ENCODE data around the gene SLC8B1. TPM values are rescaled to one million over a fixed set of nuclear protein-coding genes. Genes with fewer than 3 reads are reported as not detected.
"Not testable (repeated sequence)": the region's sequence is repeated elsewhere in the genome, so short reads cannot be mapped to it uniquely, and the experiment has no call there.

SLC8B1 gene
- total RNA-seq, 1 donor from 2014 or later, result 5.0 TPM

DNA sequence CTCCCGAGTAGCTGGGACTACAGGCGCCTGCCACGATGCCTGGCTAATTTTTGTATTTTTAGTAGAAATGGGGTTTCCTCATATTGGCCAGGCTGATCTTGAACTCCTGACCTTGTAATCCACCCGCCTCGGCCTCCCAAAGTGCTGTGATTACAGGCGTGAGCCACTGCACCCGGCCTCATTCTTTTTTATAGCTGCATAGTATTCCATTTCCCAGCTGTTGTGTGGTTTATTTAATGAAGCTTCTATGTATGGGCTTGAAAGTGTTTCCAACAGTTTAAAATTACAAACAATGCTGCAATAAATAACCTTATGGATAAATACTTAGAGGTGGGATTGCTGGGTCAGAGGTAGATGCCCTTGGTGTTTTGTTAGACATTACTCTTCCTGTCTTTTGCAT lies 19.3 kb upstream of the SLC8B1 start:
- DNase-seq, result not testable (repeated sequence)

DNA sequence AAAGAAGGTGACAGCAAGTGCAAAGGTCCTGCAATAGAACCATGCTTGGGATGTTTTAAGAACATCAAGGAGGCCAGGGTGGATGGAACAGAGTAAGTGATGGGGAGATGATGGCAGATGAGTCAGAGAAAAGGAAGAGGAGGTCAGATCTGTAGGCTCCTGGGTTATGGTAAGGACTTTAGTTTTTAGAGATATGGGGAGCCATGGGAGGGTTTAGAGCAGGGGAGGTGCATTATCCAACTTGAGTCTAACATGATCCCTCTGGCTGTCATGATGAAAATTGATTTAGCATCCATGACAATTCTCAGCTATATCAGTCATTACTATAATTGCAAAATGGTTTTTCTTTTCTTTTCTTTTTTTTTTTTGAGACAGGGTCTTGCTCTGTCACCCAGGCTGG lies 16.2 kb upstream of the SLC8B1 start:
- no peak for DNase-seq

DNA sequence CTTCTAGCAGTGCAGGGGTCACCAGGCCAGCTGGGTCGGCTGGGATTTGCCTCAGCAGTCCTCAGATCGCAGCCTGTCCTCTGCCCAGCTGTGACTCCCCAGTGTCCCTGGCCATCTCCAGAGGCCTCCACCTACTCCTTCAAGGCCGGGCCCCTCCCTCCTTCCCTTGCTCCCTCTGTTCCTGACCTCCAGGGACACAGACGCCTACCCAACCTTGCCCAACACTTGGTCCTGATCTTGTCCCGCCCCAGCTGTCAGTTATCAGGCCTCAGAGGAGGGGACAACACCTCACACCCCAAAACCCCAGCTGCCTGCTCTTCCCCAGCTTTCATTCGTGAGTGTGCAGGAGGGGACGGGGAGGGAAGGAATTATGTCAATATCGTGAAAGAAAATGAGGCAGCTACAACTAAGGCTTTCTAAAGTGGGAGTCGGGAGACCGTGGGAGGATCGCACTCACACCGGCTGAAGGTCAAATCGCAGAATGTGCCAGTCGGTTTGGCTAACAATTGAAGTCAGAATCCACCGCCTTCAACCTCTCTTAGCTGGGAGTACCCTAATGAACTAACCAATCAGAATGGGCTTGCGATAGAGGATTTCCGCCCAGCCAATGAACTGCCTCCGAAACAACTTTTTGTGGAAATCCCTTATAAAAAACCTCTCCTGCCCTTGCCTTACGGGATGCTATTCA lies 14.1 kb upstream of the SLC8B1 start:
- no peak for DNase-seq

DNA sequence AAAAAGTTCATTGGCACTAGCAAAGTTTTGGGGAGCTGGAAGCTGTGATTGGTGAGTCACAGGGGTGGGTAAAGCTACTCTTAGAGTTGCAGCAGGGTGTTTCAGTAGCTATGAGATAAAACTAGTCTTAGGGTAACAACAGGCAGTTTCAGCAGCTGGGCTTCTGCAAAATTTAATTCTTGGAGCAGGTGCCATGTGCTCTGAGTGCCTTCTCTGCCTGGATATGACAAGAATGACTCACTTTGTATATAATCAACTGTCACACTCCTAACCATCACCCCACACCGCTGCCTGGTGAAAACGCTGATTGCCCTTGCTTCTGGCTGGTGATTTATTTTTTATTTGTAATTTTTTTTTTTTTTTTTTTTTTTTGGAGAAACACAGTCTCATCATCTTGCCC lies 13.0 kb upstream of the SLC8B1 start:
- no peak for DNase-seq

DNA sequence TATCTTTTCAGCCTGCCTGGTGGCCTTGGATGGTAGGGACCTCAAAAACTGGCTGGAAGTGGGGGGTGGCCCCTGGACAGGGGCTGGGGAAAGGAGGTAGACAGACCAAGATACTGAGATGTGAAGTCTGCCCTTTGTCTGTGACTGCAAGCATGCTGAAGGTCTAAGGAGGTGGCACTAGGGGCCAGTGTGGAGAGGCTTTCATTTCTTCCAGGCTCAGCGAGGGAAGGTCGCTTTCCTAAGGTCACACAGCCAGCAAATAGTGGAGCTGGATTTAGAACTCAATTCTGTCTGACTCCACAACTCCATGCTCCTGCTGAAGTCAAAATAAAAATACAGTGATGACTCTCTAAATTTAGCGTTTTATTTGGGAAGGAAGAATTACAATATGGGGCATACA lies 12.2 kb upstream of the SLC8B1 start:
- no peak for DNase-seq

DNA sequence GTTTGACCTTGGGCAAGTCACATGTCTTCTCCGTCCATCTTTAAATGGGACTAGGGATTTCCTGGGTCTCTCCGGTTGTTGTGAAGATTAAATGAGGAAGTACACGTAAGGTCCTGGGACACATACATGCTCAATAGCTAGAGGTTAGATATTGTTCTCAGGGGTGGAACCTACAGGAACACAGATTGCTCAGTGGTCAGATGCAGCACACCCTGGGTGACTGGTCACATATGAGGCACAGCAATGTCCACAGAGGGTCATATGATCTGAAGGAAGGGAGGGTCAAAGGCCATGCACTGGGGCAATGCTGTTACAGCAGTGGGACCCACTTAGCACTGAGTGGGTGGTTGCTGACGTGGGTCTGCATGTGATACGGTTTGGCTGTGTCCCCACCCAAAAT lies 11.4 kb upstream of the SLC8B1 start:
- no peak for DNase-seq

DNA sequence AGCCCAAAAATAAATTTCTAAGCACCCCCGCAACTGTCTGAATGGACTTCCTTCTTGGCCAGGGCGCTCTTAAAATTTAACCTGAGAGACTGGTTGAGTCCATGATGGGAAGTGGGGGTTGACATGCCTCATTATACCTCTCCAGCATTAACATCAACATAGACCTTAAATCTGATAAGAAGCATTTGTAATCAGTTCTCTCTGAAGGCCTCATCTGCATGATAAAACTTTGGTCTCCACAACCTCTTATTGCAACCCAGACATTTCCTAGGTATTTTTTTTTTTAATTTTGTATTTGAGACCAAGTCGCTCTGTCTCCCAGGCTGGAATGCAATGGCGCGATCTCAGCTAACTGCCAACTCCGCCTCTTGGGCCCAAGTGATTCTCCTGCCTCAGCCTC lies 10.4 kb upstream of the SLC8B1 start:
- DNase-seq, result no peak

DNA sequence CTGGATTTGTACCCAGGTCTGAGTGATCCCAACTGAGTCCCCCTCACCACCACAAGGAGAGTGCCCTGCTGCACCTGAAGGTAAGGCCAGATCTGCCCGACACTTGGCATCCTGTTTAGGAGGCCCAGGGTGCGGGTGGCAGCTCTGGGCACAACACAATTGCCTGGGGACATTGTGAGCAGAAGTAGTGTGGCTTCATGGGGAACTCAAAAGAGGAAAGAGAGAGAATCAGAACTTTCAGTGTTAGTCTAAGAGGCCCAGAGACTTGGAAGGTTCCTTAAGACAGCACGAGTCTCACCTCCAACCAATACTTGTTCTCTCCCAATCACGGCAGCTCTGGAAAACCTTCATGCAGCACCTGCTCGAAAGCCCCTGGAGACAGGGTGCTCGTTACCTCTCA lies 6.6 kb upstream of the SLC8B1 start:
- no peak for DNase-seq

DNA sequence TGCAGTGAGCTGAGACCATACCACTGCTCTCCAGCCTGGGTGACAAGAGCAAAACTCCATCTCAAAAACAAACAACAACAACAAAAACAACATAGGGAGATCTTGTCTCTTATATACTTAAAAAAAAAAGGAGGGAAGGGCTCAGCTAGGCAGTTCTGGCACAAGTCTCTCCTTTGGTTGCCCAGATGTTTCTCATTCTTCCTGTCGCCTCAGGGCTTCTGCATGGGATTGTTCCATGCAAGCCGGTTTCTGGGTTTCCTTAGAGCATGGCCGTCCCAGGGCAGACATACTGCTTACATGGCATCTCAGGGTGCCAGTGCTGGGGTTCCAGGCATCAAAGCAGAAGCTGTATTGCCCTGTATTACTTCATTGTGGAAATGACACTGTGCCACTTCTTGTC lies 5.2 kb upstream of the SLC8B1 start:
- no peak for DNase-seq

DNA sequence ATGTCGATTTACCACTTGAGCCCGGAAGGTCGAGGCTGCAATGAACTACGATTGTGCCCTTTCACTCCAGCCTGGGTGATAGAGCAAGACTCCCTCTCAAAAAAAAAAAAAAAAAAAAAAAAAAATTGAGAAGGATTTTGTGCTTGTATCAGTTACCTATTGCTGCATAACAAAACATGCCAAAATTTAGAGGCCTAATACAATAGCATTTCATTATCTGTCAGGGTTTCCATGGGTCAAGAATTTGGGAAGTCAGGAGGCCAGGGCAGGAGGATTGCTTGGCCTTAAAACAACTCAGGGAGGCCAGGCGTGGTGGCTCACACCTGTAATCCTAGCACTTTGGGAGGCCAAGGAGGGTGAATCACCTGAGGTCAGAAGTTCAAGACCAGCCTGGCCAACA lies 4.6 kb upstream of the SLC8B1 start:
- no peak for DNase-seq

DNA sequence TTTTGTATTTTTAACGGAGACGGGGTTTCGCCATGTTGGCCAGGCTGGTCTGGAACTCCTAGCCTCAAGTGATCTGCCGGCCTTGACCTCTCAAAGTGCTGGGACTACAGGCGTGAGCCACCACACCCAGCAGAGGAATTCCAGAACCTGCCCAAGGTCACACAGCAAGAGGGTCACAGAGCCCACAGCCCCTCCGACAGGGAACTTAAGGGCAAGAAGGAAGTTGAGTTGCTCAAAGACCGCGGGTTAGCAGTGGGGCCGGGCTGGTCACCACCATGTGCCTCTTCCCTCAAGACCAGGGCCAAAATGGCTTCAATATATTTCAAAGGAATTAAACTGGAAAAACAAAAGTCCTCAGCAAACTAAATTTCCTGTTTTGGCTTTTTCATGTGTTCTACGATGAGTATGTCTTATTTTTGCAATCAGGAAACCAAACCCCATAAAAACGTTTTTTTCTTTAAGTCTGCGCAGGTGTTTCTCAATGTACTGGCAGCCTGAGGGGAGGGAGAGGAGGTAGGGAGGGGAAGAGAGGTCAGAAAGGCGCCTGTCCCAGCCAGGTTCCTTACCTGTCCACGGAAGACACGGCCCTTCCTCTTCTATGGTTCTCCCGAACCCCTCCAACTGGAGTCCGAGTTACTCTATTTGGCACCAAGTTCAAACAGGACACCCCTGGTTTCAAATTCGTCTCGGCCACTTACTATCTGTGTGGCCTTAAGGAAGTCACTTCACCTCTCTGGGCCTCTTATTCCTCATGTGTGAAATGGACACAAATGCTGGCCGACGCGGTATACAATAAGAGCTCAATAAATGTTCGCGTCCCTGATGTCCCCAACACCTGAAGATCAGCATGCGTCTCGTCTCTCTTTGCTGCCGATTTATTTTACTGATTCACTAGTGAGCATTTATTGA lies 778 bp downstream of the SLC8B1 start:
- no peak for DNase-seq

DNA sequence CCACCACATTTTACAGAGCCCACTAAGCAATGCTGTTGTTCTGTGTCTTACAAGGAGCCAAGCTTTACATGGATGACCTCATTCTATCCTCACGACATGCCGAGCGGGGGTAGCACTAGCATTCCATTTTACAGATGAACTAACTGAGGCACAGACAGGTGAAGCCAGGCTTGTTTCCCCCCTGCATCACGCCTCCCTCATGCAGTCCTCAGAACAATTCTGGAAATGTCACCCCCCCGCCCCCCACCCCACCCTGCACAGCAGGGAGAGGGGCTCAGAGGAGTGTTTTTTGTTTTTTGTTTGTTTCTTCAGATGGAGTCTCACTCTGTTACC lies 1.5 kb downstream of the SLC8B1 start:
- DNase-seq, result no peak

DNA sequence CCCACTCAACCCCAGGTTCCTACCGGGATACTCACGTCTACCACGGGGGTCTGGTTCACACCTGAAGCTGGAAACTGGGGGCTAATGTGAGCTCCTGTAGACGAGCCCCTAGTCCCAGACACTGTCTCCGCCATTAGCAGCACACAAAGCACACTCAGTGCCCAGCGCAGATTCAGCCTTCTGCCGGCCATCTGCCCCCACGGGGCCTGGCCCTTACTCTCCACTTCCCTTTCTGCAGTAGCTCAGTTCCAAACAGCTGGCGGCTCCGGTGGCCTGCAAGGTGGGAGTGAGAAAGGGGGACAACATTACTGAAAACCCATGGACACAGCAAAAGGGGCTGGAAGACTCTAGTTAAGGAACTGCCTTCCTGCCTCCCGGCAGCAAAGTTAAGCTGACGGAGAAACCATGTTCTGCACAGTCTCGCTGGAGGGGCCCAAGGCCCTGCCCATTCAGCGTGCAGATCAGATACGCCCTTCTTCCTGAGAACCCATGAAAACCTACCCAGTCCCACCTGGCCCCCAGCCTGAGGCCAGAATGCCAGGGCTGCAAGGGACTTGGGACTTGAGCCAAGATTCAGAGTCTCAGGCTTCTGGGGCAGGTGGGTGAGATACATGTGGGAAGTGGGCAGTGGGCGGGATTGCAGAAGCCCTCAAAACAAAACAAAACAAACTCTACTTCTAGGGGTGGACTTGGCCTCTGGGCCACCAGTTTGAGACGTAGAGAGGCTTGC lies 2.1 kb downstream of the SLC8B1 start:
- DNase-seq, result no peak

DNA sequence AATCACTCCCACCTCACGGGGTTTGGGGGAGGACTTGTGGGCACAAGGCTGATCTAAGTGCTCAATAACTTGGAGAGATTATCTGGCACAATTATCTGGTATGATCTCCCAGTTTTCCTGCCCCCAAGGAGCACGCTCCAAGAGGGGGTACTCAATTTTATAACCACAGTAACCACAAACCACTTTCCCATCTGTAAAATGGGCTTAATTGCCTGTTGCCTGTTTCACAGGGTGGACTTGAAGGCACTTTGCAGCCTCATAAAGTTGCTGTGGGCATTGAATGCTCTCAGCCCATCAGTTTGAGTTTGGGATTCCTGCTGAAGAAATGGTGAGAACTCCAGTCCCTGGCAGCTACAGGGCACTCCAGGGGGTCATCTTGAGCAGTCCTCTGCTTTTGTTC lies 4.4 kb downstream of the SLC8B1 start:
- DNase-seq, result no peak

DNA sequence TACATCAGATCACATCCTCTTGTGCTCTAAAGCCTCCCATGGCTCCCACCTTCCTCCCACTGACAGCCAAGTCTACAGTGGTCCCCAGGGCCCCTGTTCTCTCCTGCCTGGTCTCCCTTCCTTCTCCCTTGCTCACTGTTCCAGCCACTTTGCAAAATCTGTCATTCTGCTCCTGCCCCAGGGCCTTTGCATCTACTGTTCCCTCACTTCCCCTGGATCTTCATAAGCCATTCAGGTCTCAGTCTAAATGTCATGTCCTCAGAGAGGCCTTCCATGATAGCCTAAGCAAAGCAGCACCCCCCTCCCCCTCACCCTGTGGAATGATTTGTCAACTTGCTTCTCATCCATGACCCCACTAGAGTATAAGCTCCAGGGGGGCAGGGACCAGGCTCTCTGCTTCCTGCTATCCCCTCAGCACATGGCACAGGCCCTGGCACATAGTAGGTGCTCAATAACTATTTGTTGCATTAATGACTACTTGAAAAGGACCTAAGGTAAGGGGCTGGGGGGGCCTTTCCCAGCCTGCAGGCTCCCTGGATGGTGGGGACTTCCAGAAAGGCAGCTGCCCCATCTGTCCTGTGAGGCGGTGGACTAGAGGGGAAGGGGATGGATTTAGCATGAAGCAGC lies 5.0 kb downstream of the SLC8B1 start:
- no peak for DNase-seq

DNA sequence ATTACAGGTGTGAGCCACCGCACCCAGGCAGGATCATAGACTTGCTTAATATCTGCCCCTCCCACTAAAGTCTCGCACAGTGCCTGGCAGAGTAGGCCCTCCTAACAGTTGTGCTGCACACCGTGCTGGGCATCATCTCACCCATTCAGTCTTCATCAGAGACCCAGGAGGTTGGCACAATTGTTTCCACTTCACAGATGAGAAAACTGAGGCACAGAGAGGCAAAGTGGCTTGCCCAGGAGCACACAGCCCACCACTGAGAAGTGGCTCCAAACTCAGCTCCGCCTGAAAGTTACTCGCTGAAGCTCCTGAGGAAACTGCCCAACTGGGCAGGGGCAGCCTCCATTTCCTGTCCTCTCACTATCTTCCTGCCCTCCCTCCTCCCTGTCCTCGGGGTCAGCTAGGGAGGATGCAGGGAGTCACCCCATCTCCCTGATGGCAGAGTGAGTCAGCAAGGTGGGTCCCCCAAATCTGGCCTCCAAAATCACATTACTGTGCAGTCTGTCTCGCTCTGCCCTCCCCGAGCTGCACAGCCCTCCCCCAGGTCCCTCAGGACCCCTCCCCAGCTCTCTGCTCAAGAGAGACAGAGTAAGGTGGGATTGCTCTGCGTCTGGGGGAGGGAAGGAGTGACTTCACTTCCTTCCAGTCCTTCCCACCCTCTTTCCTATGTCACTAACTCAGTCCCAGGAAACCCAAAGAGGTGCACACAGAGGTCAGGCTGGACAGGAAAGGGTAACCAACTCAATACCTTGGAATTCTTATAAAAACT lies 5.7 kb downstream of the SLC8B1 start:
- DNase-seq, result no peak

DNA sequence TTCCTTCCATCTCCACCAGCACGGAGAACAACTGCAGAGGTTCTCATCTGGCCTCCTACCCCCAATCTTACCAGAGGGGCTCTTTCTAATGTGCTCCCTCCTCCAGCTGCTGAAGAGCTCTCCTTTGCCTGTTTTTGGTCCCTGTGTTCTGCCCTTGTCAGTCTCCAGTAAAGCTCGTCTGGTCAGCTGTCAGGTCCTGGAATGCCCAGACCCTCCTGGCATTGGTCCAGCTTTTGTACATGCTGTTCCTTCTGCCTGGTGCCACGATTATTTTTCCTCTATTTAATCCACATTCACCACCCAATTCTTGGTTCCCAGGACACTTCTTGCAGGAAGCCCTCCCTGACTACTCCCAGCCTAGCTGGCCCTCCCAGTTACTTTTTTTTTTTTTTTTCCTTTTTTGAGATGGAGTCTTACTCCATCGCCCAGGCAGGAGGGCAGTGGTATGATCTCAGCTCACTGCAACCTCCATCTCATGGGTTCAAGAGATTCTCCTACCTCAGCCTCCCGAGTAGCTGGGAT lies 6.5 kb downstream of the SLC8B1 start:
- no peak for DNase-seq

DNA sequence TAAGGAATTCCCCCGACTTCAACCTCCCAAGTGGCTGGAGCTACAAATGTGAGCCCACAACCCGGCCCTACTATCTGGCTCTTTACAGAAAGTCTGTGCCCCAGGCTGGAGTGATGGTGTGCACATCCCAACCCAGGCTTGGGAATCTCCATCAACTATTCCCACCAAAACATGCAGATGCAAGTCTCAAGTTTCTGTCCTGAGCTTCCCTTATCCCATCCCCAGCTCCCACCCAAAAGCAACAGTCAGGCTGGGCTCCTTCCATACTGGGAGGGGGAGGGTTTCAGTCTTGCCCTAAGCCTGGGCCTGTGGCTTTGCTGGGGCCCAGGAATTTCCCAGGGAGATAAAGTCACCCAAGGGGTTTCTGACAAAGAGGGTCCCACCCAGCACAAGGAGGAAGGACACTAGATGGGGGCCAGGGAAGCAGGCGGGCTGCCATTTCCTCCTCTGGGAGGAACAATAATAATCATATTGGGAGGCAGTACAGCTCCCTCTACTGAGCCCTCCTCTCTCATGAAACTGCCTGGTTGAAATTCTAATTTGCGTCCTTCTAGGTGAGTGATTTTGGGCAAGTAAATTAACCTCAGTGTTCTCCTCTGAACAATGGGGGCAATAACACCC lies 8.0 kb downstream of the SLC8B1 start:
- DNase-seq, result no peak

DNA sequence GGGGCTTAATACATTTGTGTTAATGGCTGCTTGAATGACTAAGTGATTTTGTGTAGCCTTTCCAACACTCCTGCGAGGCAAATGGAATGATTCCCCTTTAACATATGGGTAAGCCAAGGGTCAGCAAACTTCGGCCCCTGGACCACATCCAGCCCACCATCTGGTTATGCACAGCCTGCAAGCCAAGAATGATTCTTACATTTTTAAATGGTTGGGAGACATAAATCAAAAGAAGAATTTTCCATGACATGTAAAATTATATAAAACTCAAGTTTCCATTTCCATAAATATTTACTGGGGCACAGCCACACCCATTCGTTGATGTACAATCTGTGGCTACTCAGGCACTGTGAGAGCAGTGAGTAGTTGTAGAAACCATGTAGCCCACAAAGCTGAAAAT lies 9.0 kb downstream of the SLC8B1 start:
- no peak for DNase-seq

DNA sequence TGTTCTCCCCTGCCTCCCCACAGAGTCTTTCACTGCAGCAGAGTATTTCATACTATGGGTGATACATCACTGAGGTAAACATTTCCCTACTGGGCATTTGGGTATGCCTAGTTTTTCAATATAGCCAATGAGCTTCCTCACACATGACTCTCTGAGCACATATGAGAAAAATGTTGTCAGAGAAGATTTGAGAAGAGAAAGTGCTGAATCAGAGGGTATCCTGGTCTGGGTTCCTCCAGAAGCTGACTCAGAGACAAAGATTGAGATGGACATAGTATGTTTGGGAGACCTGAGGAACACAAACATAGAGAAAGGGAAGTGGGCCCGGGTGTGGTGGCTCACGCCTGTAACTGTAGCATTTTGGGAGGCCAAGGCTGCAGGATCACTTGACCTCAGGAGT lies 12.6 kb downstream of the SLC8B1 start:
- DNase-seq, result no peak

DNA sequence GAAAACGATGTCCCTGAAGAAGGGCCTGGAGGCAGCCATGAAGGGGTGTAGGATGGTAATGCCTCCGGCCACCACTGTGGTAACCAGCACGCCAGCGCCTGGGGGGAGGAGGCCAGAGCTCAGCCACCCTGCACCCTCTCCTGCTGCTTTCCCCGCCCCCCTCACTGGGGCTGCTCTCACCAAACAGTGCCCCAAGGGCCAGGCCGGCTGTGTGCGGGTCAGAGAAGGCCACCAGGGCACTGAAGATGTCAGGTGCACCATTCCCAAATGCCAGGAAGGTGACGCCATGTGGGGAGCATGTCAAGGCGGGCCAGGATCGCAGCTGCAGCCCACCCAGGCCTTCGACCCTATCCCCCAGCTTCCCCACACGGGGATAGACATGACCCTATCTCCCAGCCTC lies 14.5 kb downstream of the SLC8B1 start:
- no peak for DNase-seq
